Nephron (organoid): ENCODE results near the gene RNF113B.

Experiments used
- H3K27ac Mint-ChIP-seq, 3 experiments: 2 replicates each; pipeline ENCODE4 v1.8.0; 2020; ENCODE audit warnings: mixed read lengths in 3 of 3, mild to moderate bottlenecking in 2 of 3, moderate library complexity in 1 of 3
- H3K27me3 Mint-ChIP-seq: 2 replicates; pipeline ENCODE4 v1.8.0; 2021; ENCODE audit warnings: low read depth, mild to moderate bottlenecking, moderate library complexity, mixed read lengths
- H3K36me3 Mint-ChIP-seq: 2 replicates; pipeline ENCODE4 v1.8.0; 2020; ENCODE audit warnings: low read depth, mixed read lengths
- H3K4me1 Mint-ChIP-seq: 2 replicates; pipeline ENCODE4 v1.8.0; 2020; ENCODE audit warnings: mixed read lengths
- H3K4me3 Mint-ChIP-seq, 3 experiments: 2 replicates each; pipeline ENCODE4 v1.8.0; 2020; ENCODE audit warnings: mild to moderate bottlenecking in 3 of 3, mixed read lengths in 3 of 3, moderate library complexity in 2 of 3
- H3K9me3 Mint-ChIP-seq: 2 replicates; pipeline ENCODE4 v1.8.0; 2020; ENCODE audit warnings: mixed read lengths
- TF ChIP-seq, protein P1 (sequence below), 3 experiments: fragments of 200-600 bp; sonication (generic); IDR thresholded peaks; one replicate each; pipeline ENCODE4 v1.5.0; 2021; ENCODE audit warnings: antibody characterized with exemption in 3 of 3; ENCODE audit not compliant: unreplicated experiment in 3 of 3

RNF113B gene

DNA sequence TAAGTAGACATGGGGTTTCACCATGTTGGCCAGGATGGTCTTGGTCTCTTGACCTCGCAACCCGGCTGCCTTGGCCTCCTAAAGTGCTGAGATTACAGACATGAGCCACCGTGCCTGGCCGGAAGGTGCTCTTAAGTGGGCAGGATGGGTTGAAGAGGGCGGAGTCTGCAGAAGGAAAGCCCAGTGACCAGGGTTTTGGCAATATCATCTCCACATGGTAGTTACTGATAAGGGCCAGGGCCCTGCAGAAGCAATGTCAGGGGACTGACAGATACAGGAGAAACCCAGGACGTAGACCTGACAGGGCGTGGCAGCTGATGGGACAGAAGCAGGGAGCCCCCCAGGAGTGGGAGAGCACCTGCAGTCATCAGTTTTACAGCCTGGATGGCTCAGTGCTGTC, 45.7 kb upstream of the RNF113B start:
- Mint-ChIP-seq H3K27me3 (no peaks in the 10 kb centered on the region), H3K9me3 (peaks cover 11% of the 10 kb centered on the region), H3K4me3 (no peak overlapping the region), H3K36me3 (peaks cover 34% of the 10 kb centered on the region), H3K27ac (peak overlapping the region in 1 of 3 experiments; percentile 96), H3K4me1 (peaks cover 70% of the 10 kb centered on the region)
- TF ChIP-seq, protein P1, sequence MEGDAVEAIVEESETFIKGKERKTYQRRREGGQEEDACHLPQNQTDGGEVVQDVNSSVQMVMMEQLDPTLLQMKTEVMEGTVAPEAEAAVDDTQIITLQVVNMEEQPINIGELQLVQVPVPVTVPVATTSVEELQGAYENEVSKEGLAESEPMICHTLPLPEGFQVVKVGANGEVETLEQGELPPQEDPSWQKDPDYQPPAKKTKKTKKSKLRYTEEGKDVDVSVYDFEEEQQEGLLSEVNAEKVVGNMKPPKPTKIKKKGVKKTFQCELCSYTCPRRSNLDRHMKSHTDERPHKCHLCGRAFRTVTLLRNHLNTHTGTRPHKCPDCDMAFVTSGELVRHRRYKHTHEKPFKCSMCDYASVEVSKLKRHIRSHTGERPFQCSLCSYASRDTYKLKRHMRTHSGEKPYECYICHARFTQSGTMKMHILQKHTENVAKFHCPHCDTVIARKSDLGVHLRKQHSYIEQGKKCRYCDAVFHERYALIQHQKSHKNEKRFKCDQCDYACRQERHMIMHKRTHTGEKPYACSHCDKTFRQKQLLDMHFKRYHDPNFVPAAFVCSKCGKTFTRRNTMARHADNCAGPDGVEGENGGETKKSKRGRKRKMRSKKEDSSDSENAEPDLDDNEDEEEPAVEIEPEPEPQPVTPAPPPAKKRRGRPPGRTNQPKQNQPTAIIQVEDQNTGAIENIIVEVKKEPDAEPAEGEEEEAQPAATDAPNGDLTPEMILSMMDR (IDR thresholded peaks at IDR 0.05; ENCODE audit: unreplicated experiment in 3 of 3) = no peak

DNA sequence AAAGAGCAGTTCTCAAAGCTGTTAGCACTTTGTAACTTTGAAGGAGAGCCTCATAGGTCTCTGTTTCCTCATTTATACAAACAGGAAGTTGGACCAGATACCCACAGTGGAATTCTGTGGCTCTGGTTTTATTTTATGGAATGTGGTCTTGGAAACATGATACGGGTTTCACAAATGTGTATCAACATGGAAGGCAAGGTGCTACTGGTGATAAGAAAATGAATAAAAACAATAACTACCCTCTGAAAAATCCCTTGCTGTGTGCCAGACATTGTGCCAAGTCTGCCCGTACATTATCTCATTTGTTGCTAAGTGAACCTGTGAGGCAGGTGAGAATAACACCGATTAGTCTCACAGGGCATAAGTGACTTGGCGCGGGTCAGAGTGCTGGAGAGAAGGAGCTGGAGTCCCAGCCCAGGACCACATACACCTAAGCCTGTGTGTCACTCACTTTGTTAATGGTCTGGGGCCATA, 45.0 kb upstream of the RNF113B start:
- TF ChIP-seq, protein P1 (IDR thresholded peaks at IDR 0.05; ENCODE audit: unreplicated experiment in 3 of 3) = no peak
- H3K27ac Mint-ChIP-seq = peak overlapping the region; percentile 64 to 97 (median 96)
- H3K36me3 Mint-ChIP-seq = peaks cover 27% of the 10 kb centered on the region
- peaks cover 4% of the 10 kb centered on the region for H3K9me3 Mint-ChIP-seq
- no peaks in the 10 kb centered on the region for H3K27me3 Mint-ChIP-seq
- peaks cover 77% of the 10 kb centered on the region for H3K4me1 Mint-ChIP-seq
- H3K4me3 Mint-ChIP-seq = peak overlapping the region in 1 of 3 experiments; percentile 10

- H3K27ac Mint-ChIP-seq = peak overlapping the region; percentile 94 to 97 (median 96)
- H3K27me3 Mint-ChIP-seq = no peaks in the 10 kb centered on the region
- no peaks in the 10 kb centered on the region for H3K9me3 Mint-ChIP-seq
- peak overlapping the region in 2 of 3 experiments; percentile 1 to 31 for H3K4me3 Mint-ChIP-seq
- peaks cover 78% of the 10 kb centered on the region for H3K4me1 Mint-ChIP-seq
- TF ChIP-seq, protein P1 (IDR thresholded peaks at IDR 0.05; ENCODE audit: unreplicated experiment in 3 of 3) = no peak
- H3K36me3 Mint-ChIP-seq = peaks cover 23% of the 10 kb centered on the region
Measured at GRCh38 chr13:98221234-98221633, 44.2 kb upstream of the RNF113B start.

DNA sequence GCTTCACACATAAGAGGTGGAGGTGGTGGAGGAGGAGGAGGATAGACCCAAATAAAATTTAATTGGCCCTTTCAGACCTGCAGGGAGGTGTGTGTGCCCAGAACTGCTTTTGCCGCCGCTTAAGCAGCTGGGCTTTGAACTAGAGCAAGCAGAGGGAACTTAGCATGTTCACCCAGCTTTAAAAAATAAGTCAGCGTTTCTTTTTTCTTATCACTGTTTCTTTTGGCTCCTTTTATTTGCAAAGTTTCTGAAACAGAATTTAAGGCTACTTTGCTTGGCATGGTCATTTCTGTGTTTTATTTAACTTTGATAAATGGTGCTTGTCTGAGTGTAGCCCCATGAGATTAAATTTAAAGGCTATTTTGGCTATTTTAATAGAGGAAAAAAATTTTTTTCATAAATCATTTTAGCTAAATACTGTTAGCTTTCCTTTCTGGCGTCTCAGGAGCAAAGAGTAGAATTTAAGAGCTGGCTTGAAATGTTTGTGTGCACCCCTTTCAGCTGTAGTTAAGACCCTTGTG, 43.3 kb upstream of the RNF113B start:
- no peaks in the 10 kb centered on the region for H3K27me3 Mint-ChIP-seq
- H3K27ac Mint-ChIP-seq = peak overlapping the region; percentile 94 to 97 (median 96)
- peaks cover 78% of the 10 kb centered on the region for H3K4me1 Mint-ChIP-seq
- peak overlapping the region; percentile 25 to 37 (median 29) for H3K4me3 Mint-ChIP-seq
- peaks cover 23% of the 10 kb centered on the region for H3K36me3 Mint-ChIP-seq
- H3K9me3 Mint-ChIP-seq = no peaks in the 10 kb centered on the region
- TF ChIP-seq, protein P1 (IDR thresholded peaks at IDR 0.05; ENCODE audit: unreplicated experiment in 3 of 3) = no peak

DNA sequence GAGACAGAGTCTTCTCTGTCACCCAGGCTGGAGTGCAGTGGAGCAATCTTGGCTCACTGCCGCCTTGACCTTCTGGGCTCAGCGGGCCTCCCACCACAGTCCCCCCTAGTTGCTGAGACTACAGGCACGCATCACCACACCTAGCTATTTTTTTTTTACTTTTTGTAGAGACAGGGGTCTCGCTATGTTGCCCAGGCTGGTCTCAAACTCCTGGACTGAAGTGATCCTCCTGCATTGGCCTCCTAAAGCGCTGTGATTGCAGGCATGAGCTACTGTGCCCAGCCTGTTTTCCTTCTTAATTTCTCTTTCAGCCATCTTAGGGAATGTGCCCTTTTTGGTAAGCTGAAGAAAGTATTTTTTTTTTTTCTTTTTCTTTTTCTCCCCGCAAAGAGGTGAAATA, 42.6 kb upstream of the RNF113B start:
- H3K4me3 Mint-ChIP-seq = peak overlapping the region; percentile 25 to 37 (median 29)
- TF ChIP-seq, protein P1 (IDR thresholded peaks at IDR 0.05; ENCODE audit: unreplicated experiment in 3 of 3) = no peak
- peak overlapping the region; percentile 94 to 97 (median 96) for H3K27ac Mint-ChIP-seq
- H3K9me3 Mint-ChIP-seq = no peaks in the 10 kb centered on the region
- H3K36me3 Mint-ChIP-seq = peaks cover 16% of the 10 kb centered on the region
- peaks cover 78% of the 10 kb centered on the region for H3K4me1 Mint-ChIP-seq
- no peaks in the 10 kb centered on the region for H3K27me3 Mint-ChIP-seq

DNA sequence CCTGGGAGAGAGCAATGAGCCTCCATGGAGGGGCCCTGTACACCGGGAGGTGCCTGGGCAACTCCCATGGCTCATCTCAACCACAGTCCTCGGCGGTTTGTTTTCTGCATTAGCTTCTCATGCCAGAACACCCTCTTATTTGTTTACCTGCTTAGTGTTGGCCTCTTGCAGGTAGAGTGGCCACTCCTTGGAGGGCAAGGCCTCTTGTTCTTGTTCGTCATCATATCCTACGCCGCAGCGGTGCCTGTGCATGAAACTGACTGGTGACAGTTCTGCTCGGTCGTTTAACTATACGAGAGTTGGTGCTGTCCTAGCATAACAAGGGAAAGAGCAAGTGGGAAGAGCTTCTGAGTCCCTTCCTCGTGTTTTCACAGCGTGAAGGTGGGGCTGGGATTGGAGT, 40.5 kb upstream of the RNF113B start:
- H3K36me3 Mint-ChIP-seq = peaks cover 16% of the 10 kb centered on the region
- peak overlapping the region; percentile 72 to 97 (median 76) for H3K27ac Mint-ChIP-seq
- peaks cover 89% of the 10 kb centered on the region for H3K4me1 Mint-ChIP-seq
- peak overlapping the region in 1 of 3 experiments; percentile 12 for H3K4me3 Mint-ChIP-seq
- no peaks in the 10 kb centered on the region for H3K27me3 Mint-ChIP-seq
- TF ChIP-seq, protein P1 (IDR thresholded peaks at IDR 0.05; ENCODE audit: unreplicated experiment in 3 of 3) = no peak
- H3K9me3 Mint-ChIP-seq = no peaks in the 10 kb centered on the region
